ENCODE results near the gene SMARCA2.

SMARCA2 gene

DNA sequence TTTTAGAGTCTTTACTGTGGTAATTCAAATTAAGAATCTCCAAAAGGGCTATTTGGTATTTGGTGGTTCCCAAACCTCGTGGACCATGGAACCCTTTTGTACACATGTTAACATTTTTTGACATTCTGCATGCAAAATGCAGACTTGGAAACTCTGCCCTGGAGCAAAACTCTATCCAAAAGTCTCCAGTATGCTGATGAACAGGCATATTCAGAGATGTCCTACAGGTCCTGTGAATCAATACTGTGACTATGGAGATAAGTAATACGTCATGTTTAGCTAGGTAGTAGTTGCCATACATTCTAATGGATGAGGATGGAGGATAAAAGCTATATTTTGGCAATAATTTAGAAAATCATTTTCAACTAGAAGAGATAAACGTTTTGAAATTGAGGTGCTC is 218.1 kb downstream of the SMARCA2 start:
- TF ChIP-seq, protein P1, sequence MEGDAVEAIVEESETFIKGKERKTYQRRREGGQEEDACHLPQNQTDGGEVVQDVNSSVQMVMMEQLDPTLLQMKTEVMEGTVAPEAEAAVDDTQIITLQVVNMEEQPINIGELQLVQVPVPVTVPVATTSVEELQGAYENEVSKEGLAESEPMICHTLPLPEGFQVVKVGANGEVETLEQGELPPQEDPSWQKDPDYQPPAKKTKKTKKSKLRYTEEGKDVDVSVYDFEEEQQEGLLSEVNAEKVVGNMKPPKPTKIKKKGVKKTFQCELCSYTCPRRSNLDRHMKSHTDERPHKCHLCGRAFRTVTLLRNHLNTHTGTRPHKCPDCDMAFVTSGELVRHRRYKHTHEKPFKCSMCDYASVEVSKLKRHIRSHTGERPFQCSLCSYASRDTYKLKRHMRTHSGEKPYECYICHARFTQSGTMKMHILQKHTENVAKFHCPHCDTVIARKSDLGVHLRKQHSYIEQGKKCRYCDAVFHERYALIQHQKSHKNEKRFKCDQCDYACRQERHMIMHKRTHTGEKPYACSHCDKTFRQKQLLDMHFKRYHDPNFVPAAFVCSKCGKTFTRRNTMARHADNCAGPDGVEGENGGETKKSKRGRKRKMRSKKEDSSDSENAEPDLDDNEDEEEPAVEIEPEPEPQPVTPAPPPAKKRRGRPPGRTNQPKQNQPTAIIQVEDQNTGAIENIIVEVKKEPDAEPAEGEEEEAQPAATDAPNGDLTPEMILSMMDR (IDR thresholded peaks at IDR 0.05; ENCODE audit: low read length, missing control alignments): no peak
- no peak for DNase-seq (ENCODE audit: low read depth)
- H3K4me3 ChIP-seq (replicated peaks; ENCODE audit: low read depth, low read length): no peak overlapping the region

DNA sequence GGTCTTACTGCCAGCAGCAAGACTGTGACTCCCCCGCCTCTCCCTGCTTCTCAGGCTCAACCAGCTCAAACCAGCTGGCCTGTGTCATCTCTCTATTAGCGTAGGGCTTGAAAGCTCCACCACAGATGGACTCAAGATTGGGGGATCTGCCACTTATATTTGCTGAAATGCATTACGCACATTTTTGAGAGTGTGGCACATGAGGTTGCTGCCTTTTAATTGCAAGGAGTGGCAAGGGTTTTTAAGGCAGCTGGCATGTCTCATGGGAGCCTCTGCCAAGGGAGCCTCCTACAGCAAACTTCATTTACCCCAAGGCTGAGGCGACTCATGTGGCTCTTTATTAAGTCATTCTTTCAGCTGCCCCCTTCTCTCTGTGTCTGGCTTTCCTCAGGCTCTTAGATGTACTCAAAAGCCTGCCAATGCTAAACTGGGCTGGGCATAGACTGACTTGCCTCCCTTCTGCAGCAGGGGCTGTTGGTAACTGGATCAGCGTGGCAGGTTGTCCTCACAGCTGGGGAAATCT is 219.3 kb downstream of the SMARCA2 start:
- DNase-seq (ENCODE audit: low read depth): peak; percentile 59
- H3K4me3 ChIP-seq (replicated peaks; ENCODE audit: low read depth, low read length): no peak overlapping the region
- TF ChIP-seq, protein P1 (IDR thresholded peaks at IDR 0.05; ENCODE audit: low read length, missing control alignments): no peak

DNA sequence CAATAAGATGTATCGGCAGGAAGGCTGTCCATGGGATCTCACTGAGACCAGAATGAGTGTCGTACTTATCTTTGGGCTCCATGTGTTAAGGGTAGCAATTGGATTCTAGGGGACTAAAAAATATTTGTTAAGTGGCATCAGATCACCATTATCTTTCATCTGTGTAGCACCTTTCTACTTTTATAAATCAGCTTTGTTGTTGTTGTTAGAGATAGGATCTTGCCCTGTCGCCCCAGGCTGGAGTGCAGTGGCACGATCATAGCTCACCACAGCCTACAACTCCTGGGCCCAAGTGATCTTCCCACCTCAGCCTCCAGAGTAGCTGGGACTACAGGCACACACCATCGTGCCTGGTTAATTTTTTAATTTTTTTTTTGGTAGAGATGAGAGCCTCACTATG is 220.5 kb downstream of the SMARCA2 start:
- no peak overlapping the region for H3K4me3 ChIP-seq (replicated peaks; ENCODE audit: low read depth, low read length)
- TF ChIP-seq, protein P1 (IDR thresholded peaks at IDR 0.05; ENCODE audit: low read length, missing control alignments): no peak
- DNase-seq (ENCODE audit: low read depth): no peak

DNA sequence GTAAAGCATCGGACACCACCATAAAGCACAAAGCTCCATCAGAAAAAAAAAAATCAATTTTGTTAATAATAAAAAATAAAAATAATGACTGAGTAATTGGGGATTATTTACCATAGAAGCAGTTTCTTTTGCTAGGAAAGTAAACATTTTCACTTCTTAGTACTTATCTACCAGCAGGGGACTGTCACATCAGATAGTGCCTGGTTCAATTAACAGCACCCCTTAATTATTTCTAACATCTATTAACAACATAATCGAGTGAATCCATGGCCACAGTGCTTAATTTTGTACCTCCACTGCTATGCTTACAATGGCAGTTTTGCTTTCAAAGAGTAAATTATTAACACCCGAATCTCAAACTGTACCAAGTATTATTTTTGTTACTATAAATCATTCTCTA is 221.7 kb downstream of the SMARCA2 start:
- TF ChIP-seq, protein P1 (IDR thresholded peaks at IDR 0.05; ENCODE audit: low read length, missing control alignments): no peak
- no peak overlapping the region for H3K4me3 ChIP-seq (replicated peaks; ENCODE audit: low read depth, low read length)
- DNase-seq (ENCODE audit: low read depth): no peak

DNA sequence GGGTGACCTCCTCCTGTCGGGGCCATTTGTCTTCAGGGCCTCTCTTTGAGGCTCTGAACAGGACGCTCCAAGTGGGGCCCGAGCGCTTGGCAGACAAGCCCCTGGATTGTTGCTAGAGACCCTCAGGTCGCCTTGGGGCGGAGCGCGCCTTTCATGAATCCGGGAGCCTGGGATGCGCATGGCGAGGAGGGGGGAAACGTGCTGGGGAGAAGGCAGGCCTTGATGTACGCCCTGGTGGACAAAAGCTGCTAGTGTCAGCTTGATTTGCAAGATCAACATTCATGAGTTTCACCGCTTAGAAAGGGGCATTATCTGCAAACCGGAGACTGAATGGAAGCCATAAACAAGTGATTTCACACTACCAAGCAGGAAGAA is 226.3 kb downstream of the SMARCA2 start:
- H3K4me3 ChIP-seq (replicated peaks; ENCODE audit: low read depth, low read length): peak overlapping the region; percentile 61
- DNase-seq (ENCODE audit: low read depth): peak; percentile 92
- TF ChIP-seq, protein P1 (IDR thresholded peaks at IDR 0.05; ENCODE audit: low read length, missing control alignments): peak; percentile 54

DNA sequence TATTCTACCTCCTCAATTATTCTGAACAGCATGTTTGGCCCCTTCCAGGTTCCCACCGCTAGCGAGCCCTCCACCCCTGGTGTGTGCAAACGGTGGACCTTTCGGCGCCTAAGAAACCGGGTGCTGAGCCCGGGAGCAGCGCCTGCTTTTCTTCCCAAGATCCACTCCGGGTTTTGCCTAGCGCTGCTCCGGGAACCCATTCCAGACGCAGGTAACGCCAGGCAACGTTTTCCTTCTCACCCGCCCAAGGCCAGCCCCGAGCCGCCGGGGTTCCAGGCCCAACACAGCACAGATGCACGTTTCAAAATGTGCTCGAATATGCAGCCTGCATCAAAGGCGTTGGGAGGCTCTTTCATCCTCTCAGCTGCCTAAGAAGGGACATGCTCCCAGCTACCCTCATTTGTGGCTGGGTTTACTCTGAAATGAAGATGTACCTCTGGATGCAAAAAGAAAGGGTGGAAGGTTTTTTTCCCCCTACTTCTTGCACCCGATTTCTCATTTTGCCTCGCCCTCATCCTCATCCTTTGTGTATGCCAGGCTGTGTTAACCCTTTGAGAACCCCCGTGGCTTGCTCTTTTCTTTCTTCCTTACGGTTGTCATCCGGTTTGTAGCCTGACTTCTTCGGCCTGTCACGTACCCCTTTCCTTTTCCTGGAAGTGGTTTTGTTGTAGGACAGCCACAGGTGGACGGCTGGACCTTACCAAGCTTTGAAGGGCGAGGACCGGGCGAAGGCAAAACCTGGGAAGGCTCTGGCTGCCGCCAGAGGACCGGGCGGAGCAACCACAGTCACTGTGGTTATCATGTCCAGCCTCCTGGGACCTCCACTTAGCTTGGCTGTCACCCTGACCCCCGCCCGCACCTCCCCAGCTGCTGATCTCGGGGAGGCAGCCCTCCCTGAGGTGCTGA is 226.9 kb downstream of the SMARCA2 start:
- TF ChIP-seq, protein P1 (IDR thresholded peaks at IDR 0.05; ENCODE audit: low read length, missing control alignments): no peak
- DNase-seq (ENCODE audit: low read depth): peak; percentile 95
- H3K4me3 ChIP-seq (replicated peaks; ENCODE audit: low read depth, low read length): peak overlapping the region; percentile 61
